Measurements from ENCODE around the gene MACROD2. TPM values are rescaled to one million over a fixed set of nuclear protein-coding genes. Genes with fewer than 3 reads are reported as not detected.

MACROD2 gene
- total and polyA plus RNA-seq, 2 donors (not counting 1 experiment from before 2014, with no cell fraction given): 5.3 to 6.7 TPM

DNA sequence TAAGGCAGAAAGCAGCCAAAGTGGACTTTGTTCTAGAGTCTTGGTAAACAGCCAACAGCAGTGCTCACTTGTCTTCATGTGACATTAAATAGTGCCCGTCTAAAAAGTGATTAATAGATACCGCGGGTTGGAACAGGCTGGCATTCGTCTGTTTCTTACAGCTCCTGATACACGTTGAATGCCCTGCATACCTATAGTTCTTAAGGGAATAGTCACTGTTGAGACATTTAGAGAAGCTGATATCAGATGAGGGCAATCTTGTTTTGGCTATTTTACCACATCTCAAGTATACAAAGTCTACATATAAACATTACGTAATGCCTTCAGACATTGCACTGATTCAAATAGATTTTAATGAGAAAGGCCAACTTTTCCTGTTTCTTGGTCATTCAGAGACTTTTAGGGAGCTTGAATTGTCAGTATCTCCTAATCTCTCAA lies 717.0 kb downstream of the MACROD2 start:
- H3K4me1 ChIP-seq (ENCODE audit: control insufficient read depth in 2 of 2, insufficient read depth in 2 of 2, low read length in 2 of 2): no peaks in the 10 kb centered on the region
- intact Hi-C loops (cut with micrococcal nuclease): no loop called here
- no peaks in the 10 kb centered on the region for H3K36me3 ChIP-seq (replicated peaks in 1 of 2; ENCODE audit: control extremely low read depth in 1 of 2, control insufficient read depth in 1 of 2, extremely low read depth in 1 of 2, insufficient read depth in 2 of 2, low read length in 1 of 2)
- H3K9me3 ChIP-seq (ENCODE audit: control extremely low read depth in 1 of 3, control insufficient read depth in 2 of 3, insufficient read depth in 1 of 3, low read length in 2 of 3): no peaks in the 10 kb centered on the region
- no peak overlapping the region for H3K4me3 ChIP-seq (ENCODE audit: control extremely low read depth in 1 of 5, extremely low read depth in 1 of 5, insufficient read depth in 1 of 5, low read depth in 2 of 5, low read length in 4 of 5)
- H3K4me2 ChIP-seq (replicated peaks; ENCODE audit: low read depth, low read length, poor library complexity, severe bottlenecking): no peak overlapping the region
- no peaks in the 10 kb centered on the region for H3K27me3 ChIP-seq (replicated peaks in 1 of 4; ENCODE audit: control extremely low read depth in 1 of 4, control insufficient read depth in 3 of 4, insufficient read depth in 4 of 4, low read length in 3 of 4)
- ATAC-seq (ENCODE audit: low read depth): no peak
- no peaks in the 10 kb centered on the region for H3K4me1 Mint-ChIP-seq
- no peak overlapping the region for H3K4me3 Mint-ChIP-seq
- no peaks in the 10 kb centered on the region for H4K20me1 ChIP-seq (ENCODE audit: control insufficient read depth, insufficient read depth, low read length, poor library complexity, severe bottlenecking)
- POLR2A ChIA-PET: no interaction called here
- no peak overlapping the region for H2AFZ ChIP-seq (ENCODE audit: insufficient read depth, low read depth, low read length, poor library complexity, severe bottlenecking)
- TF ChIP-seq, protein P1, sequence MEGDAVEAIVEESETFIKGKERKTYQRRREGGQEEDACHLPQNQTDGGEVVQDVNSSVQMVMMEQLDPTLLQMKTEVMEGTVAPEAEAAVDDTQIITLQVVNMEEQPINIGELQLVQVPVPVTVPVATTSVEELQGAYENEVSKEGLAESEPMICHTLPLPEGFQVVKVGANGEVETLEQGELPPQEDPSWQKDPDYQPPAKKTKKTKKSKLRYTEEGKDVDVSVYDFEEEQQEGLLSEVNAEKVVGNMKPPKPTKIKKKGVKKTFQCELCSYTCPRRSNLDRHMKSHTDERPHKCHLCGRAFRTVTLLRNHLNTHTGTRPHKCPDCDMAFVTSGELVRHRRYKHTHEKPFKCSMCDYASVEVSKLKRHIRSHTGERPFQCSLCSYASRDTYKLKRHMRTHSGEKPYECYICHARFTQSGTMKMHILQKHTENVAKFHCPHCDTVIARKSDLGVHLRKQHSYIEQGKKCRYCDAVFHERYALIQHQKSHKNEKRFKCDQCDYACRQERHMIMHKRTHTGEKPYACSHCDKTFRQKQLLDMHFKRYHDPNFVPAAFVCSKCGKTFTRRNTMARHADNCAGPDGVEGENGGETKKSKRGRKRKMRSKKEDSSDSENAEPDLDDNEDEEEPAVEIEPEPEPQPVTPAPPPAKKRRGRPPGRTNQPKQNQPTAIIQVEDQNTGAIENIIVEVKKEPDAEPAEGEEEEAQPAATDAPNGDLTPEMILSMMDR (IDR thresholded peaks at IDR 0.05): no peak
- TF ChIP-seq EZH2 (IDR thresholded peaks at IDR 0.05; ENCODE audit: borderline replicate concordance, insufficient read depth, low read depth, low read length, poor library complexity, severe bottlenecking): no peak
- no peak overlapping the region for H3K27ac ChIP-seq (ENCODE audit: low read length in 2 of 2)
- DNase-seq: no peak
- CTCF ChIA-PET: no interaction called here
- no peaks in the 10 kb centered on the region for H3K9me3 Mint-ChIP-seq (ENCODE audit: insufficient read depth)
- no peak overlapping the region for H3K9ac ChIP-seq (ENCODE audit: low read length)
- no peaks in the 10 kb centered on the region for H3K79me2 ChIP-seq (ENCODE audit: control insufficient read depth, insufficient read depth, low read length)
- H3K27me3 Mint-ChIP-seq: peaks cover 8% of the 10 kb centered on the region
- H3K27ac Mint-ChIP-seq: no peak overlapping the region
- WGBS (ENCODE audit: insufficient coverage): 86% methylated on average over 1 of the region's 6 CpGs

DNA sequence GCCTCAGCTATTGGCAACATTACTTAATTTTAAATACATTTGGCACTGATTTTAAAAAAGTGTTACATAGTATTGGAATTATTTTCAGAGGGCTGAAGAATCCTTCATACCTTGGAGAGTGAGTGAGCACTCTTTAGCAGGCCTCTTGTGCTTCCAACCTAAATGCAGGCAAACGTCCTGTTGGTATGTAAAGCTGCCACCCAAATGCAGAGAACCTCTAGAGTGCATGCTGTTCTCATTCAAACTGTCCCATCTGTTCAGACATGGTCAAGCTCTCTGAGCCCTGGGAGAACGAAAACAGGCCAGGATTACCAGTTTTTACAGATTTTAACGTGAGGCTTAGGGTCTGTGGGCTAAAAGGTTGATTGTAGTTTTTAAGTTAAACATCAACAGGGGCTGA lies 720.1 kb downstream of the MACROD2 start:
- ATAC-seq (ENCODE audit: low read depth) (no peak), DNase-seq (no peak)
- no peak overlapping the region for H3K4me3 ChIP-seq (ENCODE audit: control extremely low read depth in 1 of 5, extremely low read depth in 1 of 5, insufficient read depth in 1 of 5, low read depth in 2 of 5, low read length in 4 of 5)
- H3K27ac Mint-ChIP-seq: no peak overlapping the region
- no peaks in the 10 kb centered on the region for H3K4me1 Mint-ChIP-seq
- H3K9me3 ChIP-seq (ENCODE audit: control extremely low read depth in 1 of 3, control insufficient read depth in 2 of 3, insufficient read depth in 1 of 3, low read length in 2 of 3): peaks cover 0 to 2% (median 0%) of the 10 kb centered on the region in 3 donors
- no peaks in the 10 kb centered on the region for H3K79me2 ChIP-seq (ENCODE audit: control insufficient read depth, insufficient read depth, low read length)
- no peaks in the 10 kb centered on the region for H3K4me1 ChIP-seq (ENCODE audit: control insufficient read depth in 2 of 2, insufficient read depth in 2 of 2, low read length in 2 of 2)
- H3K4me3 Mint-ChIP-seq: no peak overlapping the region
- no peak overlapping the region for H3K27ac ChIP-seq (ENCODE audit: low read length in 2 of 2)
- peaks cover 8% of the 10 kb centered on the region for H3K27me3 Mint-ChIP-seq
- ChIA-PET POLR2A (no interaction called here), CTCF (no interaction called here)
- H3K4me2 ChIP-seq (replicated peaks; ENCODE audit: low read depth, low read length, poor library complexity, severe bottlenecking): no peak overlapping the region
- intact Hi-C loops (cut with micrococcal nuclease): no loop called here
- no peaks in the 10 kb centered on the region for H3K27me3 ChIP-seq (replicated peaks in 1 of 4; ENCODE audit: control extremely low read depth in 1 of 4, control insufficient read depth in 3 of 4, insufficient read depth in 4 of 4, low read length in 3 of 4)
- WGBS (ENCODE audit: insufficient coverage): 80% methylated on average over 1 of the region's 3 CpGs
- H2AFZ ChIP-seq (ENCODE audit: insufficient read depth, low read depth, low read length, poor library complexity, severe bottlenecking): no peak overlapping the region
- H3K9ac ChIP-seq (ENCODE audit: low read length): no peak overlapping the region
- H3K36me3 ChIP-seq (replicated peaks in 1 of 2; ENCODE audit: control extremely low read depth in 1 of 2, control insufficient read depth in 1 of 2, extremely low read depth in 1 of 2, insufficient read depth in 2 of 2, low read length in 1 of 2): no peaks in the 10 kb centered on the region
- H4K20me1 ChIP-seq (ENCODE audit: control insufficient read depth, insufficient read depth, low read length, poor library complexity, severe bottlenecking): no peaks in the 10 kb centered on the region
- TF ChIP-seq EZH2 (IDR thresholded peaks at IDR 0.05; ENCODE audit: borderline replicate concordance, insufficient read depth, low read depth, low read length, poor library complexity, severe bottlenecking): no peak
- TF ChIP-seq, protein P1 (IDR thresholded peaks at IDR 0.05): no peak
- H3K9me3 Mint-ChIP-seq (ENCODE audit: insufficient read depth): no peaks in the 10 kb centered on the region
